Measurements from ENCODE around the gene FAM117B.

The FAM117B gene

DNA sequence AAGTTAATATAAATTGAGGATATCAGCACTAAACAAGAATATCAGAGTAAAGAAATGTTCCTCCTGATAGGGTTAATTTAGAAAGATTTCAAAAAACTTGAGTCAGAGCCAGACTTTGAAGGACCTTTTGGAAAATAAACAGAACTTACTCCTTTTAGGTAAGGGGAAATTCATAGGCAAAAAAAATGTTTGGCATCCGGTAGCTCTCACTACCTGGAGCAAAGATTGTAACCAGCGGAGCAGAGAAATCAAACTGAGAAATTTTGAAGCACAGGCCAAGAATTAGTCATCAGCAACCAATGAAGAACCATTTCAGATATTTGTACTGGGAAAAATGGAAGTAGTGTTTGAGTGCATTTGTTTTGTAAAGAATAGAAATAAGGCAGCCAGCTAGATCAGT, 123.8 kb downstream of the FAM117B start:
- TF ChIP-seq FOXP2 (optimal IDR thresholded peaks at IDR 0.05; ENCODE audit: borderline replicate concordance, extremely low read depth, extremely low read length, insufficient read depth) = no peak
- TF ChIP-seq POLR2AphosphoS5 (IDR thresholded peaks at IDR 0.05; ENCODE audit: low read depth, low read length) = no peak
- TF ChIP-seq, protein P1, sequence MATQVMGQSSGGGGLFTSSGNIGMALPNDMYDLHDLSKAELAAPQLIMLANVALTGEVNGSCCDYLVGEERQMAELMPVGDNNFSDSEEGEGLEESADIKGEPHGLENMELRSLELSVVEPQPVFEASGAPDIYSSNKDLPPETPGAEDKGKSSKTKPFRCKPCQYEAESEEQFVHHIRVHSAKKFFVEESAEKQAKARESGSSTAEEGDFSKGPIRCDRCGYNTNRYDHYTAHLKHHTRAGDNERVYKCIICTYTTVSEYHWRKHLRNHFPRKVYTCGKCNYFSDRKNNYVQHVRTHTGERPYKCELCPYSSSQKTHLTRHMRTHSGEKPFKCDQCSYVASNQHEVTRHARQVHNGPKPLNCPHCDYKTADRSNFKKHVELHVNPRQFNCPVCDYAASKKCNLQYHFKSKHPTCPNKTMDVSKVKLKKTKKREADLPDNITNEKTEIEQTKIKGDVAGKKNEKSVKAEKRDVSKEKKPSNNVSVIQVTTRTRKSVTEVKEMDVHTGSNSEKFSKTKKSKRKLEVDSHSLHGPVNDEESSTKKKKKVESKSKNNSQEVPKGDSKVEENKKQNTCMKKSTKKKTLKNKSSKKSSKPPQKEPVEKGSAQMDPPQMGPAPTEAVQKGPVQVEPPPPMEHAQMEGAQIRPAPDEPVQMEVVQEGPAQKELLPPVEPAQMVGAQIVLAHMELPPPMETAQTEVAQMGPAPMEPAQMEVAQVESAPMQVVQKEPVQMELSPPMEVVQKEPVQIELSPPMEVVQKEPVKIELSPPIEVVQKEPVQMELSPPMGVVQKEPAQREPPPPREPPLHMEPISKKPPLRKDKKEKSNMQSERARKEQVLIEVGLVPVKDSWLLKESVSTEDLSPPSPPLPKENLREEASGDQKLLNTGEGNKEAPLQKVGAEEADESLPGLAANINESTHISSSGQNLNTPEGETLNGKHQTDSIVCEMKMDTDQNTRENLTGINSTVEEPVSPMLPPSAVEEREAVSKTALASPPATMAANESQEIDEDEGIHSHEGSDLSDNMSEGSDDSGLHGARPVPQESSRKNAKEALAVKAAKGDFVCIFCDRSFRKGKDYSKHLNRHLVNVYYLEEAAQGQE (IDR thresholded peaks at IDR 0.05; ENCODE audit: insufficient read depth in 1 of 2, low read depth in 2 of 2, low read length in 2 of 2) = no peak
- no peak for TF ChIP-seq SIN3A (IDR thresholded peaks at IDR 0.05; ENCODE audit: borderline replicate concordance, insufficient read depth, low read length)
- TF ChIP-seq TAF1 (IDR thresholded peaks at IDR 0.05; ENCODE audit: borderline replicate concordance, insufficient read depth, low read length) = no peak

DNA sequence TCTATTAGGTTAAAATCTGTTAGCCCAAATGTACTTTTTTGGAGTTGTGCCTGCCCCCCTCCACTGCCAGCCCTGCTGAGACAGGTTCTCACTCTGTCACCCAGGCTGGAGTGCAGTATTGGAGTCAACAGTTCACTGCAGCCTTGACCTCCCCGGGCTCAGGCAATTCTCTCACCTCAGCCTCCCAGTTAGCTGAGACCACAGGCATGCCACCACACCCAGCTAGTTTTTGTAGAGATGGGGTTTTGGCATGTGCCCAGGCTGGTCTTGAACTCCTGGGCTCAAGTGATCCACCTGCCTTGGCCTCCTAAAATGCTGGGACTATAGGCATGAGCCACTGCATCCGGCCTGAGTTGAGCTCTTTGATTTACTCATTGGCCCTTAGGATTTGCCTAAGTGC, 126.1 kb downstream of the FAM117B start:
- TF ChIP-seq SIN3A (IDR thresholded peaks at IDR 0.05; ENCODE audit: borderline replicate concordance, insufficient read depth, low read length) (no peak), TAF1 (IDR thresholded peaks at IDR 0.05; ENCODE audit: borderline replicate concordance, insufficient read depth, low read length) (no peak), POLR2AphosphoS5 (IDR thresholded peaks at IDR 0.05; ENCODE audit: low read depth, low read length) (no peak), FOXP2 (optimal IDR thresholded peaks at IDR 0.05; ENCODE audit: borderline replicate concordance, extremely low read depth, extremely low read length, insufficient read depth) (no peak)
- TF ChIP-seq, protein P1 (IDR thresholded peaks at IDR 0.05; ENCODE audit: insufficient read depth in 1 of 2, low read depth in 2 of 2, low read length in 2 of 2) = no peak

DNA sequence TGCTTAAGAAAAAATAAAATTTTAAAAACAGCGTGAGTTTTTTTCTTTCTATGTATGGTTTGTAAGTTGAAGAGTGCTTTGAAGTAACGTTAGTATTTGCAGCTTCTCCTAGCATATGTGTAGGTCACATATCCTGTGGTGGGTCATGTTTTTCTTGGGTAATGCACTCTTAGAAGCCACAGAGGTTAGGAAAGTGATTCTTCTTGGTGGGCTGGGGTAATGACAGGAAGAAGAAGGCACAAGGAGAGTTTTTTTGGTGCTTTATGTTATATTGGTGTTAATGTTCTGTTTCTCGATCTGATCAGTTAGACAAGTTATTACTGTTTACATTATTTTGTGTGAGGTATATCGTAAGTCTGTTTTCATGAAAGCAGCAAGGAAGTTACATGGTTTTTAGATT, 127.8 kb downstream of the FAM117B start:
- TF ChIP-seq SIN3A (IDR thresholded peaks at IDR 0.05; ENCODE audit: borderline replicate concordance, insufficient read depth, low read length) = no peak
- no peak for TF ChIP-seq POLR2AphosphoS5 (IDR thresholded peaks at IDR 0.05; ENCODE audit: low read depth, low read length)
- TF ChIP-seq, protein P1 (IDR thresholded peaks at IDR 0.05; ENCODE audit: insufficient read depth in 1 of 2, low read depth in 2 of 2, low read length in 2 of 2) = no peak
- no peak for TF ChIP-seq FOXP2 (optimal IDR thresholded peaks at IDR 0.05; ENCODE audit: borderline replicate concordance, extremely low read depth, extremely low read length, insufficient read depth)
- TF ChIP-seq TAF1 (IDR thresholded peaks at IDR 0.05; ENCODE audit: borderline replicate concordance, insufficient read depth, low read length) = no peak

DNA sequence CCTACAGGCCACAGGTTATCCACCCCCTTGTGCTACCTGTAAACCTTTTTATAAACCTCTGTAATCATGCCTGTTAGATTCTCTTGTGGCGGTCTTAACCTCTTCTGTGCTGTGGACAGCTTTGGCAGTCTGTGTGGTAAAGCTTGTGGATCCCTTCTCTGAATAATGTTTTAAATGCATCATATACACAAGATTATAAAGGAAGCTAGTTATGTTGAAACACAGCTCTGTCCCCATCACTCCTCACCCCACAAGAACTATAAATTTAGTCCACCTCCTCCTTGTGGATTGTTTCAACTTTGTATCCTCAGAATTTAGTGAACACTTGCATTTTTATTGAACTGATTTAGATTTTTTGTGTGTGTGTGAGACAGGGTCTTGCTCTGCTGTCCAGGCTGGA, 129.1 kb downstream of the FAM117B start:
- TF ChIP-seq TAF1 (IDR thresholded peaks at IDR 0.05; ENCODE audit: borderline replicate concordance, insufficient read depth, low read length) (no peak), SIN3A (IDR thresholded peaks at IDR 0.05; ENCODE audit: borderline replicate concordance, insufficient read depth, low read length) (no peak), FOXP2 (optimal IDR thresholded peaks at IDR 0.05; ENCODE audit: borderline replicate concordance, extremely low read depth, extremely low read length, insufficient read depth) (no peak), POLR2AphosphoS5 (IDR thresholded peaks at IDR 0.05; ENCODE audit: low read depth, low read length) (no peak)
- TF ChIP-seq, protein P1 (IDR thresholded peaks at IDR 0.05; ENCODE audit: insufficient read depth in 1 of 2, low read depth in 2 of 2, low read length in 2 of 2) = no peak

DNA sequence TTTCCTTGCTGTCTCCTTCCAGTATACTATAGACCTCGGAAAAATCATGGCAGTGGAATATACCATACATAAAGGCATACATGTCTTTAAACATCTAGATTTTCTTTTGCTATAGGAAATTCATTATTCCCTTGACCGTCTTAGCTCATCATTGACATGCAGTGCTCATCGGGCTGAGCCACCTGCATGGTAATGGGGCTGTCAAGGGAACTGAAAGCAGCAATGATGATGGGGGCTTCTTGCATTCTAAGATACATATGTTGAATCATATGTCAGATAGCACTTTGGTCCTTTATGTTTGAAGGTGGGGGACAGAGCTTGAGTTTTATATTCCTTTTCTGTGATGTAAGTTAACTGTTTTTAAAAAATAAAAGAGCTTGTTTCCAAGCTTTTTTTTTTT, 130.2 kb downstream of the FAM117B start:
- TF ChIP-seq TAF1 (IDR thresholded peaks at IDR 0.05; ENCODE audit: borderline replicate concordance, insufficient read depth, low read length) (no peak), FOXP2 (optimal IDR thresholded peaks at IDR 0.05; ENCODE audit: borderline replicate concordance, extremely low read depth, extremely low read length, insufficient read depth) (no peak), SIN3A (IDR thresholded peaks at IDR 0.05; ENCODE audit: borderline replicate concordance, insufficient read depth, low read length) (no peak), POLR2AphosphoS5 (IDR thresholded peaks at IDR 0.05; ENCODE audit: low read depth, low read length) (no peak)
- TF ChIP-seq, protein P1 (IDR thresholded peaks at IDR 0.05; ENCODE audit: insufficient read depth in 1 of 2, low read depth in 2 of 2, low read length in 2 of 2) = no peak

All from PFSK-1 (cell line).